Erythroblast (primary cell): Measurements from ENCODE around the gene MDC1.

Experiments used
- GATA1 ChIP-seq: IDR thresholded peaks from 2 replicates; pipeline ENCODE4 v1.6.1; 2011; ENCODE audit warnings: low read depth, mild to moderate bottlenecking, control low read depth, low read length, moderate library complexity
- POLR2A ChIP-seq: IDR thresholded peaks from 2 replicates; pipeline ENCODE4 v1.6.1; 2011; ENCODE audit warnings: mild to moderate bottlenecking, low read length

DNA sequence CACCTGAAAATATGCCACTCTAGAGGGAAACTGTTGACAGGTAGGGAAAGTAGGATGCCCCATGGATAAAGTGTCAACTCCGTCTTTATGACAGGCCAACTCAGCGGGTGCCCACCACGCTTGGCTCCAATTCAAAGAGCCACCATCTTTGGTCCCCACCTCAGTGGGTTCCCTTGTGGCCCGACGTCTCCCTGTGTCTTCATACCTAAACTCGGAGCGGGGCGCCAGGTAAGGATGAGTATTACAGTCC is 277 bp downstream of the MDC1 start:
- TF ChIP-seq POLR2A (no peak), GATA1 (no peak)
